Measurements from ENCODE around the gene PCNX1. TPM values are rescaled to one million over a fixed set of nuclear protein-coding genes. Genes with fewer than 3 reads are reported as not detected.
A peak's percentile ranks its signal among the peaks of the same experiment; 100 is the strongest.

The PCNX1 gene
- total and polyA plus RNA-seq, 9 of the 15 experiments (the other 6 are each of a cell fraction or from before 2014, with no cell fraction given): 0.30 to 4.5 (median 2.3) TPM

DNA sequence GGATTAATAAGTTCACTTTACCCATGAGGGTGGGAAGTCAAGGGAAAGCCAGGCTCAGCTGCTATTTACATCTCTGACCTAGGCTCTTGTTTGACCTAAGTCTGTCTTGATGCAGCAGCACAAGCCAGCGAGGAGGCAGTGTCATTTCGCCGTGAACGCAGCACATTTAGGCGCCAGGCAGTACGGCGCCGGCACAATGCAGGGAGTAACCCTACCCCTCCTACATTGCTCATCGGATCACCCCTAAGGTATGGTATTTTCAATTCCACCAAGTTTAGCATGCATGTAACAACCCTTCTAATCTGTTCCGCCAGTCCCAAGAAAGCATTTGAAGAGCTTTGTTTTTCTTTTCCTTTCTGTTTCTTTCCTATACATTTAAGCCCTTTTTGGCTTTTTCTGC, 81.2 kb downstream of the PCNX1 start:
- H3K4me3 ChIP-seq: no peak overlapping the region
- DNase-seq (ENCODE audit: extremely low read depth in 1 of 4, low spot score in 3 of 4): peak in 2 of 4 experiments; percentile 21 to 63

DNA sequence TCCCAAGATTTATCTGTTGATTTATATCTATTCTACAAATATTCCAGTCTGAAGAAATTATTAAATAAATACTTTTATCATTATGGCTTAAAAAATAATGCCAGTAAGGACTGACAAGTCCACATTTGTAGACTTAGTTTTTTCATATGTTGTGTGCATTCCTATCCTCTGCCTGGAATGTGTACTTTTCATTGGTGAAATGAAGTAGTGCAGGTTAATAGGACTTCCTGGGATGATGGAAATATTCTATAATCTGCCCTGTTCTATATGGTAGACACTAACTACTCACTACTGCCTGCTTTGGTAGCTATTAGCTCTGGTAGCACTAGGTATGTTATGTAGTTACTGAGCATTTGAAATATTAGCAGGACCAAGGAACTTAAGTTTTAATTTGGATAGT, 86.7 kb downstream of the PCNX1 start:
- no peak overlapping the region for H3K4me3 ChIP-seq
- no peak overlapping the region for H2AFZ ChIP-seq (ENCODE audit: low read depth, low read length)
- H3K9me1 ChIP-seq (ENCODE audit: control insufficient read depth, insufficient read depth, low read length): no peaks in the 10 kb centered on the region
- ChIA-PET POLR2A (no interaction called here), CTCF (ENCODE audit: low intra/inter-chr PET ratio) (no interaction called here)
- DNase-seq (ENCODE audit: extremely low read depth in 1 of 4, low spot score in 3 of 4) (no peak), ATAC-seq (no peak), FAIRE-seq (no peak)
- no peak overlapping the region for H3K9ac ChIP-seq (ENCODE audit: insufficient read depth in 1 of 2, low read depth in 2 of 2, low read length in 2 of 2)
- H3K9me3 ChIP-seq (replicated peaks; ENCODE audit: control insufficient read depth, insufficient read depth, low read depth, low read length): no peaks in the 10 kb centered on the region
- in situ Hi-C loops (cut with MboI) (no loop called here), intact Hi-C loops (cut with micrococcal nuclease) (no loop called here)
- no peaks in the 10 kb centered on the region for H3K79me2 ChIP-seq (ENCODE audit: control insufficient read depth, insufficient read depth, low read length)
- TF ChIP-seq ZNF280A (IDR thresholded peaks at IDR 0.05; ENCODE audit: low read depth, partially characterized antibody) (no peak), KHSRP (IDR thresholded peaks at IDR 0.05) (no peak), ZNF431 (CRISPR knock-in tag; IDR thresholded peaks at IDR 0.05) (no peak), RFX1 (IDR thresholded peaks at IDR 0.05) (no peak), ZNF143 (CRISPR knock-in tag; IDR thresholded peaks at IDR 0.05) (no peak)
- H3K36me3 ChIP-seq (ENCODE audit: control insufficient read depth, insufficient read depth, low read length): no peaks in the 10 kb centered on the region
- H4K20me1 ChIP-seq (replicated peaks; ENCODE audit: control insufficient read depth, insufficient read depth, low read length): no peaks in the 10 kb centered on the region
- no TSS peak for BruUV-seq (replicated peaks)
- peaks cover 0 to 6% of the 10 kb centered on the region in 2 experiments; a peak in 2 of 5 replicates for H3K4me1 ChIP-seq (replicated peaks in 1 of 2; ENCODE audit: control insufficient read depth in 2 of 2, insufficient read depth in 2 of 2, low read length in 2 of 2)
- H3K27me3 ChIP-seq (ENCODE audit: control insufficient read depth in 2 of 2, insufficient read depth in 2 of 2, low read length in 2 of 2): no peaks in the 10 kb centered on the region
- no peak overlapping the region for H3K4me2 ChIP-seq (ENCODE audit: insufficient read depth, low read length)
- H3K27ac ChIP-seq (ENCODE audit: extremely low read depth, low read depth, low read length): no peak overlapping the region

More for the DNA sequence above, 81.2 kb downstream of the PCNX1 start:
- Histone ChIP-seq H3K79me2 (ENCODE audit: control insufficient read depth, insufficient read depth, low read length) (no peaks in the 10 kb centered on the region), H4K20me1 (replicated peaks; ENCODE audit: control insufficient read depth, insufficient read depth, low read length) (no peaks in the 10 kb centered on the region), H3K4me1 (replicated peaks in 1 of 2; ENCODE audit: control insufficient read depth in 2 of 2, insufficient read depth in 2 of 2, low read length in 2 of 2) (peaks cover 0 to 3% of the 10 kb centered on the region in 2 experiments; a peak in 2 of 5 replicates), H3K27ac (ENCODE audit: extremely low read depth, low read depth, low read length) (no peak overlapping the region), H3K4me2 (ENCODE audit: insufficient read depth, low read length) (peak overlapping the region; percentile 54), H2AFZ (ENCODE audit: low read depth, low read length) (peak overlapping the region; percentile 47), H3K9me1 (ENCODE audit: control insufficient read depth, insufficient read depth, low read length) (no peaks in the 10 kb centered on the region), H3K36me3 (ENCODE audit: control insufficient read depth, insufficient read depth, low read length) (no peaks in the 10 kb centered on the region), H3K9me3 (replicated peaks; ENCODE audit: control insufficient read depth, insufficient read depth, low read depth, low read length) (no peaks in the 10 kb centered on the region), H3K9ac (ENCODE audit: insufficient read depth in 1 of 2, low read depth in 2 of 2, low read length in 2 of 2) (peak overlapping the region in 1 of 2 experiments; percentile 83; a peak in 3 of 4 replicates), H3K27me3 (ENCODE audit: control insufficient read depth in 2 of 2, insufficient read depth in 2 of 2, low read length in 2 of 2) (no peaks in the 10 kb centered on the region)
- CTCF ChIA-PET (ENCODE audit: low intra/inter-chr PET ratio): no interaction called here
- no peak for TF ChIP-seq HDGF (IDR thresholded peaks at IDR 0.05)
- TF ChIP-seq MAZ (CRISPR knock-in tag; conservative IDR thresholded peaks at IDR 0.05 in 1 of 2, IDR thresholded peaks at IDR 0.05 in 1 of 2): 0 out of 4 replicates have a peak, but pooled peaks of 1 of the 2 experiments have one; percentile 36
- 0 out of 2 replicates have a peak, but pooled peaks have one; percentile 20 for TF ChIP-seq CXXC5 (CRISPR knock-in tag; IDR thresholded peaks at IDR 0.05)
- TF ChIP-seq ZNF717 (CRISPR knock-in tag; IDR thresholded peaks at IDR 0.05): no peak
- no peak for TF ChIP-seq ZNF785 (CRISPR knock-in tag; IDR thresholded peaks at IDR 0.05)
- TF ChIP-seq NRF1 (conservative IDR thresholded peaks at IDR 0.05 in 1 of 2, IDR thresholded peaks at IDR 0.05 in 1 of 2): peak in 1 of 2 experiments; percentile 15; a peak in 1 of 4 replicates
- peak; percentile 33; the same call in 1 of the 2 replicates for TF ChIP-seq NFE2 (IDR thresholded peaks at IDR 0.05; ENCODE audit: low read depth)
- TF ChIP-seq RAD21 (CRISPR knock-in tag; conservative IDR thresholded peaks at IDR 0.05 in 1 of 2, IDR thresholded peaks at IDR 0.05 in 1 of 2): 0 out of 4 replicates have a peak, but pooled peaks of 1 of the 2 experiments have one; percentile 7
- no peak for TF ChIP-seq MEF2A (IDR thresholded peaks at IDR 0.05; ENCODE audit: control insufficient read depth, low read depth, low read length)
- TF ChIP-seq ZNF316 (IDR thresholded peaks at IDR 0.05): 0 out of 2 replicates have a peak, but pooled peaks have one; percentile 20
- TF ChIP-seq ETV1 (tag; conservative IDR thresholded peaks at IDR 0.05; ENCODE audit: low read depth): no peak
- intact Hi-C loops (cut with micrococcal nuclease) (no loop called here), in situ Hi-C loops (cut with MboI) (no loop called here)
- peak; percentile 26 for FAIRE-seq
- BruUV-seq (replicated peaks): no TSS peak
- ATAC-seq: peak; percentile 94
- 6% methylated on average over 10 of the region's 10 CpGs for WGBS (ENCODE audit: insufficient coverage, low coverage, missing lambda C conversion rate)
- POLR2A ChIA-PET: no interaction called here
